Endometrial microvascular endothelial cells (primary cell): ENCODE results near the gene MGMT. TPM values are rescaled to one million over a fixed set of nuclear protein-coding genes. Genes with fewer than 3 reads are reported as not detected.

Experiments used
- in situ Hi-C: cut with HindIII; loops from 2 replicates; pipeline ENCODE4 v1.10.0; 2017; ENCODE audit warnings: low sequenced_read_pairs, low pct_unique_long_range_greater_than_20kb; ENCODE audit errors: inconsistent ontology term
- total RNA-seq: library from RNA; depleted of rRNA; stranded (reverse); fragments of >200 nt; gene quantifications from one replicate; pipeline ENCODE4 v1.2.3, GENCODE V29; 2015; ENCODE audit errors: inconsistent ontology term

MGMT gene
- total RNA-seq, 1 donor from 2014 or later = 2.0 TPM

DNA sequence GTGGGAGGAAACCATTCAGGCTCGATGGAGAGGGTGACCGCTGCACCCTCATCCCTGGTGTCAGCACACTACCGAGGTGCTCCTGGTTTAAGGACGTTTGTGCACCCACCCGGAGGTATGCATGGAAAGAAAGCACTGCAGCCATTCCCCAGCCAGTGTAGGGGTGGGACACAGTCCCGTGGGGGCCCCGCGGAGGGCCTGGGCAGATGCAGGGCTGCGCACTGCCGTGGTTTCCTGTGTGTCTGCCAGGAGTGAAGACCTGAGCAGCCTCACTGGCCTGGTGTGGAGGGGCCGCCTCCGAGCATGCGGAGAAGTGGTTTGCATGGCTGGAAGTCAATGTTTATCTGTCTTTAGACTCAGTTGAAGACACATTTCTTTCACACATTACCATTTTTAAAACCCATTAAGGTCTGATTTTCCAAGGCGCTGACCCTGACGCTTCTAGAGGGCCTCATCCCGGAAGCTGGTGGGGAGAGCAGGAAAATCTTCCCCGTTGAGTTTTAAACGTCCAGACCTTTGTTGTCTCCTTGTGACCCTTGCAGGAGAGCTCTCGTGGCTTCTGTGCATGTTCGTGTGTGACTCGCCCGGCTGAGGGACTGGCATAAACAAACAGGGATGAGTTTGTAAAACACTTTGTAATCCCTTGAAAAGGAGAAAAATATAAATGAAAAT lies 188.1 kb downstream of the MGMT start:
- in situ Hi-C loops = no loop called here

DNA sequence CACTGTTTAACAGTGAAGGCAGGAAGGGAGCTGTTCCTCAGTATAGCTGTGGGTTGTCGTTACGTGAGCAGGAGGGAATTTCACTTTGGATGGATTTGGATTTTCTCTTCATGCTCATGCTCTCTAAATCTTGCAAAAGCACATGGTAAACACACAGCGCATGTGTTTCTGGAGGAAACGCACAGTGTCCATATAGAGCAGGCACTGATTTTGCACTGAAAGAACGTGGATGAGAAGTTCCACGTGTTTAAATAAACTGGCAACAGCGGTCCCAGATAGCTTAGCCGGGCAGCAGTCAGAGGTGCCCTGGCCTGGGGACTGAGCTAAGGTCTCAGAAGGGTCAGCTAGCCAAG lies 188.6 kb downstream of the MGMT start:
- in situ Hi-C loops = no loop called here

GRCh38 chr10:129656642-129657041 lies 189.6 kb downstream of the MGMT start:
- in situ Hi-C loops = no loop called here

DNA sequence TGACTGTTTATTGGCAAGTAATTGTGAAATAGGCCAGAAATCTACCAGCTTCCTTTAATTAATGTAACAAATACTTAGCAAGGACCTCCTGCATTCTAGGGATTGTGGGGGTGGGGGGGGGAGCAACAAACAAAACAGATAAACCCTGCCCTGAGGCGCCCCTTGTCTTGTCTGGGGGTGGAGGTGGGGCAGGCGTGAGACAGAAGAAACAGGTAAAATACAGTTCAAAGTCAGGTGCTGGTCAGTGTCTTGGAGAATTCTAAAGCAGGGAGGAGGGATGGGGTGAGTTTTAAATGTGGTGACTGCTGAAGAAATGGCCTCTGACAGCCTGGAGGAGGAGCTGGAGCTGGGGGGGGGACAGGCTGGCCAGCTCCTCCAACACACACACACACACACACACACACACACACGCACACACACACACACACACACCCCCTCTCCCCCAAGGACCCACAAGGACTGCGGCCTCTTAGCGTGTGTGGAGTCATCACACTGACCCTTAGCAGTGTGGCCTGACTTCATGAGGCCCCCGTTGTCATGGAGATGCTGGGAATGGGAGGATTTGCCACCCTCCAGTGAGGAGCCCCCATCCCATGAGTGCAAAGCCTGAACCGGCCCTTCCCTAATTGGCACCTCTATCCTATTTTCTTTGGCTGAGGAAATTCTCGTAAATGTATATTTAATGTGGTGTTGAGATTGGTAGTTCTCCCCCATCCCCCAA lies 190.4 kb downstream of the MGMT start:
- in situ Hi-C loops = no loop called here

- in situ Hi-C loops = no loop called here
Observed at GRCh38 chr10:129658376-129659072, 191.5 kb downstream of the MGMT start.

- in situ Hi-C loops = no loop called here
Observed at GRCh38 chr10:129659508-129660268, 192.6 kb downstream of the MGMT start.

- in situ Hi-C loops = no loop called here
Observed at GRCh38 chr10:129660569-129660968, 193.5 kb downstream of the MGMT start.

GRCh38 chr10:129662426-129662825 lies 195.4 kb downstream of the MGMT start:
- in situ Hi-C loops = no loop called here

- in situ Hi-C loops = no loop called here
Observed at GRCh38 chr10:129670124-129670523, 203.1 kb downstream of the MGMT start.

DNA sequence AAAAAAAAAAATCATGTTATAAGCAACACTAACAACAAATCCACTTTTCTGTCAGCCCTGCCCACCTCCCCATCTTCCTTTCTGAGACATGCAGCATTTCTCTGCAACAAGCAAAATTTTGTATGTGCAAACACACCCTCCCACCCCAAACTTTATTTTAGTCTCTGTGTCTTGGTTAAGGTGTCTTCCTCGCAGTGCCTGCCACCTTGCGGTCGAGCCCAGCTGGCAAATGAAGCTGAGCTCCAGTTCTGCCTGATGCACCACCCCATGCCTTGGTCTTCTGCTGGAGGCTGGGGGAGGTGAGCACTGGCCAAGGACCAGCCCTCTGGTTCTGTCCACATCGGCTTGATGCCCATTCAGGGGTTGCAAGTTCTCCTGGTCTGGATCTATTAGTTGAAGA lies 206.3 kb downstream of the MGMT start:
- in situ Hi-C loops = no loop called here

DNA sequence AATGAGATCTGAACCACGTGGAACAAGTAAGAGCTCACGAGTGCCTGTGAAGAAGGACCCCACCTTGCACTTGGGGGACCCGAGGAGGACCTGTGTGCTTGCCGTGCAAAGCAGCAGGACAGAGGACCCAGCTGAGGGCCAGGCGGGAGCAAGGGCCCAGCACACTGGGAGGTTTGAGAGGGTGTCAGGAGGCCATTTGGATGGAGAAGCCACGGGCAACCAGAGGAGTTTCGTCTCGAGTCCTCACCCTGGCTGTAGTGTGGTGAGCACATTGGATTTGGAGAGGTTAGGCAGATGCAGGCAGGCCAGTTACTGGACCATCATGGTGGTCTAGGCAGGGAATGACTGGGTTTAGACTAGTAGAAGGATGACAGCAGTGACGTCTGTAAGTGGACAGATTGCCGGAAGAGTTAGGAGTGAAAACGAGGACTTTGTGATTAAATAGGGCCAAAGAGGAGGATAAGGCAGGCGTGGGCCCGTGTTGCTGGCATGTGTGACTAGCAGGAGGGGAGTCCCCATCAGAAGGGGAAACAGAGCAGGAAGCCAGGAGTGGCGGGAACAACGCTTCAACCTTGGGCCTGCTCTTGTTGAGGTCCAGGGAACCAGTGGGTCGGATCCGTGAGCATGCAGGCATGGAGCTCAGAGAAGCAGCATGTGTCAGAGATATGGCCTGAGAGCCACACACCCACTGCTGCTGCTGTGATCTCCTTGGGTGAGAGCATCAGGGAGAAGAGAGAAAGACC lies 208.2 kb downstream of the MGMT start:
- in situ Hi-C loops = no loop called here

GRCh38 chr10:129676014-129676413 lies 209.0 kb downstream of the MGMT start:
- in situ Hi-C loops = no loop called here

DNA sequence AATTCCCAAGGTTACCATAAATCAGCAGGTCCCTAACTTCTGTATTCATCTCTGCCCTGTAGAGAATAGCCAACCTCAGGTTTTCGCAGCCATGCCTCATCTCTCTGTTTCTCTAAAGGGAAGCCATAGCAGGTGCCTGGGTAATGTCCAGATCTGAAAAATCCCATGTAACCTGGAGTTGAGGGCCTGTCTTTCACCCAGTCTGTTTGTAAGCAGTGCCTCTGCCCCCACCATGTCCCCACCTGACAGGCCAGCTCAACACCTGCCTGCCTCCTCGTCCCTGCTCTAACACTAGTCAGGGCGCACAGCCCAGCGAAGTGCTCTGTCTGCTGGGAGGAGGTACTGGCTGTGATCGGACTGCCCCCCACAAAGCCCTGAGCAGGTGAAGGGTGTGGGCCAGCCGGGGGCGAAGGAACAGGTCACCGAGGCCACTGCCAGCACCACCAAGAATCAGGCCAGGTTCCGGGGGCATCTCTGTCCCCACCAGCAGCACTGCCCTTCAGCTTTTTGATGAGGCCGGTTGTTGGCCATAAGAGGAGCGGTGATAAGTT lies 210.4 kb downstream of the MGMT start:
- in situ Hi-C loops = no loop called here

DNA sequence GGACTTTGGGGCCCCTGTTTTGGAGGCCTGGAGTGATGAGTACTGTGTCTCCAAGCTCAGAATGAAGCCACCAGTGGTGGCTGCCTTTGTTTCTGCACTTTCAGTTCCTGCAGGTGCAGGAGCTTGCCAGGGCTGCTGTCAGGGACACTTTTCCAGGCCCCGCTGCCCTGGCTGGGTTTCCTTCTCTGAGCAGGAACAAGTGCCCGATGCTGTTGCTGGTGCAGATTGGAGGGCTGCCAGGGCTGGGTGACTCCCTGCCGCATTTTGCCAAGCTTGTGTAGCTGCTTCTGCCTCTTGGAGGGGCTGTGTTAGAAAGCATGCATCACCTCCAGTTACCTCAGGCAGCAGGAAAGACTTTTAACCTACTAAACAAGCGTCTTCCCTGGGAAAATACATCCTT lies 211.1 kb downstream of the MGMT start:
- in situ Hi-C loops = no loop called here

- in situ Hi-C loops = no loop called here
Observed at GRCh38 chr10:129679207-129679606, 212.2 kb downstream of the MGMT start.

GRCh38 chr10:129680661-129681344 lies 213.8 kb downstream of the MGMT start:
- in situ Hi-C loops = no loop called here

DNA sequence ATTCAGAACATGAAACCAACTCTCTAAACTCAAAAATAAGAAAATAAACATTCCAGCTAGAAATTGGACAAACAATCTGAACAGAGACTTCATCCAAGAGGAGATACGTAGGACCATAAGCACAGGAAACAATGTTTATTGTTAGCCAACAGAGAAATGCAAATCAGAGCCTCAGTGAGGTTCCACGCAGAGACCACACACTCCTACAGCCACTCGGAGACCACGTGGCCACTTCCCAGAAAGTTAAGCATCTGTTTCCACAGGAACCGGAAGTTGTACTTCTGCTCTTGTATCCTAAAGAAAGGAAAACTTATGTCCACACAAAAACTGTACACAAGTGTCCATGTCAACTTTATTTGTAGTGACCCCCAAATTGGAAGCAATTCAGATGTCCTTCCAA lies 214.8 kb downstream of the MGMT start:
- in situ Hi-C loops = no loop called here

DNA sequence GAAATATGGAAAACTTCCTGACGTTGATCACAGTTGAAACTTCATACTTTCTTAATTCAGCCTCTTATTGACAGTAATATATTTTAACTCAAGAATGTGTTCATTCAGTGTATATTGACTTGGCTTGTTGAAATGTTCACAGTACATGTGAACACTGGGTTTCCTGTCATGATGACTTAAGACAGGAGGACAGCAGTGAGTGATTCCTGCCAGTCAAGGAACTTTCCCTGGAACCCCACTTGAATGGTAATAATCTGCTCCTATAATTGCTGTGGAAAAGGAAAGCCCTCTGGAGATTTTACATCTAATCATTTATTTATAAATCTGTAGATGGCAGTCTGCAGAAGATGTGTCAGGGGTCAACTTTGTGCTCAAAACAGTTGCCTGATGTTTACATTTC lies 216.5 kb downstream of the MGMT start:
- in situ Hi-C loops = no loop called here
